MCF 10A (cell line): ENCODE measurements around the gene MDGA2. TPM values are rescaled to one million over a fixed set of nuclear protein-coding genes. Genes with fewer than 3 reads are reported as not detected.
A peak's percentile ranks its signal among the peaks of the same experiment; 100 is the strongest.
"Not testable (repeated sequence)": the region's sequence is repeated elsewhere in the genome, so short reads cannot be mapped to it uniquely, and the experiment has no call there.

Source experiments
- BruUV-seq: library from RNA; stranded (reverse); fragments of 400-500 nt; replicated peaks from 2 replicates; lab custom pipeline; 2021; lab: Mats Ljungman, UMichigan
- CTCF ChIA-PET: fragments of 300-600 bp; sonication (Branson Sonifier 250); formaldehyde crosslinking; extraction: SDS; loops from one replicate; lab custom pipeline; 2021; ENCODE audit warnings: antibody characterized with exemption, inconsistent platforms; lab: Yijun Ruan, JAX
- POLR2A ChIA-PET: fragments of 300-600, 350-650 bp; sonication (Branson Sonifier 250); formaldehyde crosslinking; extraction: SDS; loops from one replicate; lab custom pipeline; 2020; ENCODE audit warnings: antibody characterized with exemption, inconsistent platforms; lab: Yijun Ruan, JAX
- DNase-seq: peaks from one replicate; pipeline ENCODE4 v3.0.0-alpha.2; 2018; ENCODE audit not compliant: unreplicated experiment
- H3K27ac Mint-ChIP-seq: one replicate; pipeline ENCODE4 v1.8.0; 2022; ENCODE audit warnings: mild to moderate bottlenecking, low read depth, mixed read lengths; ENCODE audit not compliant: unreplicated experiment
- H3K27me3 Mint-ChIP-seq: one replicate; pipeline ENCODE4 v1.8.0; 2022; ENCODE audit warnings: mixed read lengths; ENCODE audit not compliant: insufficient read depth, unreplicated experiment
- H3K36me3 Mint-ChIP-seq: one replicate; pipeline ENCODE4 v1.8.0; 2022; ENCODE audit warnings: mild to moderate bottlenecking, moderate library complexity, mixed read lengths; ENCODE audit not compliant: insufficient read depth, unreplicated experiment
- H3K4me1 Mint-ChIP-seq: one replicate; pipeline ENCODE4 v1.8.0; 2022; ENCODE audit warnings: mixed read lengths; ENCODE audit not compliant: insufficient read depth, unreplicated experiment
- H3K4me3 Mint-ChIP-seq: one replicate; pipeline ENCODE4 v1.8.0; 2022; ENCODE audit warnings: mild to moderate bottlenecking, moderate library complexity, mixed read lengths; ENCODE audit not compliant: unreplicated experiment
- H3K9me3 Mint-ChIP-seq: one replicate; pipeline ENCODE4 v1.8.0; 2022; ENCODE audit warnings: mixed read lengths; ENCODE audit not compliant: unreplicated experiment
- intact Hi-C: fragments of 100-400 bp; cut with micrococcal nuclease; formaldehyde crosslinking; loops from 2 replicates; pipeline ENCODE4 v1.14.1; 2022
- total RNA-seq: library from RNA; stranded (reverse); gene quantifications from 2 replicates; pipeline ENCODE4 v1.2.3, GENCODE V29; 2022
- TF ChIP-seq, protein P1 (sequence below): fragments of 200-600 bp; IDR thresholded peaks from one replicate; pipeline ENCODE4 v1.8.0; 2022; ENCODE audit warnings: antibody characterized with exemption, mild to moderate bottlenecking; ENCODE audit not compliant: unreplicated experiment

Gene MDGA2
- total RNA-seq, 1 experiment from 2014 or later = not detected

DNA sequence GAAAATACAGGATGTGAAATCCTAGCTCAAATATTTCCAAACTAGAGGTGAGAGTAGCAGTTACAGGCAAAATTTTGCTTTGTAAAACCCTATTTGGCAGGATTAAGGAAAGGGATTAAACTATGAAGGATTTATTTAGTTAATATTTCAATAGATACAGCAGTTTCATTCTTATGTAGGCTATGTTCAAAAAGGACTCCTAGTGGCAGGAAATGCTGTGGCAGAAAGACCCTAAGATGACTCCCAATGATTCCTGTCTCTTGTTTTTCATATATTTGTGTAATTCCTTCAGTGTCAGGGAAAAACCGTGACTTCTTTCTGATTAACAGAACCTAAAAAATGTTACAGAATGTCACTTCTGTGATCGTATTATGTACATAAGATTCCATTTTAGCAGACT lies 724.3 kb downstream of the MDGA2 start:
- Mint-ChIP-seq H3K4me1 (no peaks in the 10 kb centered on the region), H3K27ac (no peak overlapping the region), H3K27me3 (peaks cover 40% of the 10 kb centered on the region), H3K36me3 (no peaks in the 10 kb centered on the region), H3K9me3 (no peaks in the 10 kb centered on the region), H3K4me3 (no peak overlapping the region)
- TF ChIP-seq, protein P1, sequence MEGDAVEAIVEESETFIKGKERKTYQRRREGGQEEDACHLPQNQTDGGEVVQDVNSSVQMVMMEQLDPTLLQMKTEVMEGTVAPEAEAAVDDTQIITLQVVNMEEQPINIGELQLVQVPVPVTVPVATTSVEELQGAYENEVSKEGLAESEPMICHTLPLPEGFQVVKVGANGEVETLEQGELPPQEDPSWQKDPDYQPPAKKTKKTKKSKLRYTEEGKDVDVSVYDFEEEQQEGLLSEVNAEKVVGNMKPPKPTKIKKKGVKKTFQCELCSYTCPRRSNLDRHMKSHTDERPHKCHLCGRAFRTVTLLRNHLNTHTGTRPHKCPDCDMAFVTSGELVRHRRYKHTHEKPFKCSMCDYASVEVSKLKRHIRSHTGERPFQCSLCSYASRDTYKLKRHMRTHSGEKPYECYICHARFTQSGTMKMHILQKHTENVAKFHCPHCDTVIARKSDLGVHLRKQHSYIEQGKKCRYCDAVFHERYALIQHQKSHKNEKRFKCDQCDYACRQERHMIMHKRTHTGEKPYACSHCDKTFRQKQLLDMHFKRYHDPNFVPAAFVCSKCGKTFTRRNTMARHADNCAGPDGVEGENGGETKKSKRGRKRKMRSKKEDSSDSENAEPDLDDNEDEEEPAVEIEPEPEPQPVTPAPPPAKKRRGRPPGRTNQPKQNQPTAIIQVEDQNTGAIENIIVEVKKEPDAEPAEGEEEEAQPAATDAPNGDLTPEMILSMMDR = no peak
- ChIA-PET CTCF (interaction anchor here (1.6 kb wide), 1 partner anchor 370 kb away, joined by 3 read pairs; no protein-coding TSS in a partner anchor), POLR2A (no interaction called here)
- intact Hi-C loops = no loop called here
- BruUV-seq = no TSS peak
- no peak for DNase-seq

DNA sequence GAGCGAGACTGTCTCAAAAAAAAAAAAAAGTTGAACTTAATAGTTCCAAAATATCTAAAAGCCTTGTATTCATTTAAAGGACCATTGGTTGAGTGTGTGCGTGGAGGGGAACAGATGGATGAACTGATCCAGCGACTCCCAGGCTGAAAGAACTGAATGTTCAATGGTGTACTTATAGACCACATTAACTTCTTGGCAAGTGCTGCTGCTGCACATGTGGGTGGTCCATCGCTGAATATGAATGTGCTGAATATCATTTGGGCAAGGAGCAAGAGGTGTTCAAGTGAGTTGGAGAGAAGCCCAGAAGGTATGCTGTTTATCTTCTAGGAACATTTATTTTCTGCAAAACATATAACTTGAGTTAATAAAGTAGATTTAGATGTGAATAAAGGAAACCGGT lies 734.8 kb downstream of the MDGA2 start:
- Mint-ChIP-seq H3K4me1 (no peaks in the 10 kb centered on the region), H3K27ac (no peak overlapping the region), H3K9me3 (no peaks in the 10 kb centered on the region), H3K27me3 (peaks cover 26% of the 10 kb centered on the region), H3K4me3 (no peak overlapping the region), H3K36me3 (no peaks in the 10 kb centered on the region)
- TF ChIP-seq, protein P1 = no peak
- ChIA-PET POLR2A (no interaction called here), CTCF (interaction anchor here (0.6 kb wide), 2 partner anchors 46 to 1301 kb away, joined by 3 read pairs; no protein-coding TSS in a partner anchor)
- no TSS peak for BruUV-seq
- no peak for DNase-seq
- intact Hi-C loops = no loop called here

DNA sequence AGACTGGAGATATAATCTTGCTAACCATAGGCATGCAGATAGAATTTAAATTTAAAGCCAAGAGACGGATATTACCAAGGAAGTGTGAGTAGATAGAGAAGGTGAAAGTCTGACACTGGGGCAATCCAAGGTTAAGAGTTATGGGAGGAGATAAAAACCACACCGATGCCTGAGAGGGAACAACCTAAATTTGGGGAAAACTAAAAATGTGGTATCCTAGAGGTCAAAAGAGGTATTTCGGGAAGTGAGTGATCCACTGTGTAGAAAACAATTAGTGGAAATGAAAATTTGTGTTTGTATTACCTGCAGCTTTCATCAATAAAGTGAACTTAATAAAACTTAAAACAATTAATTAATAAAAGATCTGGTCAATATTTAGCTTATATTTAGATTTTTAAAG lies 754.9 kb downstream of the MDGA2 start:
- no peak for DNase-seq
- H3K9me3 Mint-ChIP-seq = no peaks in the 10 kb centered on the region
- ChIA-PET POLR2A (no interaction called here), CTCF (interaction anchor here (0.9 kb wide), 1 partner anchor 17 kb away, joined by 3 read pairs; no protein-coding TSS in a partner anchor)
- H3K27me3 Mint-ChIP-seq = peaks cover 69% of the 10 kb centered on the region
- TF ChIP-seq, protein P1 = peak; percentile 17
- BruUV-seq = no TSS peak
- H3K4me3 Mint-ChIP-seq = no peak overlapping the region
- H3K4me1 Mint-ChIP-seq = no peaks in the 10 kb centered on the region
- peaks cover 3% of the 10 kb centered on the region for H3K36me3 Mint-ChIP-seq
- intact Hi-C loops = no loop called here
- no peak overlapping the region for H3K27ac Mint-ChIP-seq

DNA sequence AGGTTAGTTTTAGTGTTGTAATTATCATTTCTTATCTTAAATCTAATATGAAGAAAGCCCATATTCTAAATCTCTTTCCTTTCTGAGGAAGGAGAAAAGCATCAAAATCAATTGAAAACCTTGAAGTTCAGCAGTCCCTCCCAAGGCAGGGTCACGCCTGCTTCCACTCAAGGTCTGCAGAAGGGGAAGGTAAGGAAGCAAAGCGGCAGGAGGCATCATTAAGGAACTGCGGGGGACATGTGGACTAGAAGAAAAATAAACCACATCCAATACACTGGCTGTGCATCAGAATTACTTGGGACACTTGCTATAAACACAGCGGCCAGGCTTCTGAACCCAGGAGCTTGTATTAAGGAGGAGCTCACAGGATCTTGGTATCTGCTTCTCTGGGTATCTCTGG lies 759.9 kb downstream of the MDGA2 start:
- H3K27me3 Mint-ChIP-seq = peaks cover 65% of the 10 kb centered on the region
- intact Hi-C loops, H3K4me1 Mint-ChIP-seq, DNase-seq, H3K9me3 Mint-ChIP-seq, H3K36me3 Mint-ChIP-seq, H3K4me3 Mint-ChIP-seq, BruUV-seq, H3K27ac Mint-ChIP-seq, POLR2A ChIA-PET, CTCF ChIA-PET: not testable (repeated sequence)
